ENCODE measurements around the gene ACSL3.

ACSL3 gene

DNA sequence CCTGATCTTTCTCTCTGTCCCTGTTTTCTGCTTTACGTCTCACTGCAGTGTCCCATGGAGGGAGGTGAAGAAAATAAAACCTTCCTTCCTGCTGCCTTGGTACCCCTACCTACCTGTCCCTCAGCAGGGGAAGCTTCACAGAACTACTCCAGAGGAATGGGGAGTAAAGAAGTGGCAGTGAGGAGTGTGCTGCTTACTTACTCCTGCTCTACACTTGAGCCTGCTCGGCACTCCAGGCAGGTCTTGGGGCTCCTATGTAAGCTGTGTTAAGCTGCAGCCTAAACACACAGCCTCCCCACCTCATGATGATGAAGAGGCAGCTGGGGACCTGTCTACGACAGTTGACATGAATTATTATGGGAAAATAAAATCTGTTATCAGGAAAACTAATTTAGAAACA lies 72.6 kb downstream of the ACSL3 start:
- H3K4me3 ChIP-seq (ENCODE audit: control insufficient read depth, low read depth, low read length), result no peak overlapping the region
- TF ChIP-seq CTCF (IDR thresholded peaks at IDR 0.05; ENCODE audit: control insufficient read depth, insufficient read depth, low read depth, low read length, missing control alignments), result no peak
- DNase-seq (ENCODE audit: low read depth), result no peak

- H3K4me3 ChIP-seq (ENCODE audit: control insufficient read depth, low read depth, low read length), result no peak overlapping the region
- no peak for DNase-seq (ENCODE audit: low read depth)
- no peak for TF ChIP-seq CTCF (IDR thresholded peaks at IDR 0.05; ENCODE audit: control insufficient read depth, insufficient read depth, low read depth, low read length, missing control alignments)
Measured at GRCh38 chr2:222935688-222936298, 75.0 kb downstream of the ACSL3 start.

GRCh38 chr2:222936705-222937104 lies 75.9 kb downstream of the ACSL3 start:
- H3K4me3 ChIP-seq (ENCODE audit: control insufficient read depth, low read depth, low read length), result no peak overlapping the region
- TF ChIP-seq CTCF (IDR thresholded peaks at IDR 0.05; ENCODE audit: control insufficient read depth, insufficient read depth, low read depth, low read length, missing control alignments), result no peak
- DNase-seq (ENCODE audit: low read depth), result no peak

- no peak for DNase-seq (ENCODE audit: low read depth)
- TF ChIP-seq CTCF (IDR thresholded peaks at IDR 0.05; ENCODE audit: control insufficient read depth, insufficient read depth, low read depth, low read length, missing control alignments), result no peak
Measured at GRCh38 chr2:222938327-222938726, 77.5 kb downstream of the ACSL3 start.

DNA sequence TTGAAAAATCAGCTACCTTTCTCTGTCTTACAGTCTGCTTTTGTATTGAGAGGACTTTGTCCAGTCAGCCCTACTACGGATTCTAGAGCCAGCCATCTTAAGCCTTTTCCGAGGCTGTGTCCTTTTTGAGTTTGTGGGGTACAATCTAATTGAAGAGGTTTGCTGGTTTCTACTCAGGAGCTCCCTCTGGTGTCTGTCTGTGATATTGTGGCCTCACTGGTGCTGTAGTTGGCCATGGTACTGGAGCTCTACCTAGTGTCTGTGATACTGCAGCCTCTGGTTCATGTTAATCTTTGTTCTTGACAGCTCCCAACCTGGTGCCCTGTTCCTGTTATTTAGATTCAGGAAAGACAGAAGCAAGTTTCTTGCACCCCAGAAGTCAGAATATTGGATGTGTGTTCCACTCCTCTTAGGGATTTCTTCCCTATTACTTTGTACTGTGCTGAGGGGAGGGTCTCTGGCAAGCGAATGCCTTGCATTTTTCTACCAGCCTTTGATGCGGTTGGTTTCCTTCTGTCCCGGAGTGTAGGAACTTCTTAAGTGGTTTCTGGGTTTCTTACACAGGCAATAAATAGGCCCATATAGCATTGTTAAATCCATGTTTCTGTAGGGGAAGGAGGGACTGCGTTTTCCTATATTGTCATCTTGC lies 78.5 kb downstream of the ACSL3 start:
- peak; percentile 85 for TF ChIP-seq CTCF (IDR thresholded peaks at IDR 0.05; ENCODE audit: control insufficient read depth, insufficient read depth, low read depth, low read length, missing control alignments)
- DNase-seq (ENCODE audit: low read depth), result no peak
- H3K4me3 ChIP-seq (ENCODE audit: control insufficient read depth, low read depth, low read length), result no peak overlapping the region

More at GRCh38 chr2:222938327-222938726, 77.5 kb downstream of the ACSL3 start:
- H3K4me3 ChIP-seq (ENCODE audit: control insufficient read depth, low read depth, low read length), result no peak overlapping the region

DNA sequence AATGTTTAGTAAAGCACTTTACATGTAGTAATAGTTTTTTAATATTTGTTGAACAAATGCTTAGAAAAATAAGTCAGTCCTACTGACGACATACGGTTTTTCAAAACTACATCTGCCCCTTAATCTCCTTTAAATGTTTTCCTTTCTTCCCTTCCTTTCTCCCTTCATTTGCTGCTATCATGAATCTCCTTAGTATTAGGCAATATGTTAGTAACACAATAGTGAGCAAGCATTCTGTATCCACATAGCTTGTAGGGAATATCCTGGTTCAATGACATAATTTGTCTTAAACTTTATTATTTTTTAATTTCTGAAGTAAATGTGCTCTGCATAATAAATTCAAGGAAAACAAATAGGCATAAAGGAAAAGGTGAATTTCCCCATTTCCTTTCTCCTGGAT lies 79.1 kb downstream of the ACSL3 start:
- no peak for DNase-seq (ENCODE audit: low read depth)
- no peak overlapping the region for H3K4me3 ChIP-seq (ENCODE audit: control insufficient read depth, low read depth, low read length)
- TF ChIP-seq CTCF (IDR thresholded peaks at IDR 0.05; ENCODE audit: control insufficient read depth, insufficient read depth, low read depth, low read length, missing control alignments), result no peak
